GM12801 (cell line): Measurements from ENCODE around the gene PIR.

Experiments
- TF ChIP-seq, protein P1 (sequence below): IDR thresholded peaks from one replicate; pipeline ENCODE4 v1.5.1; 2011; ENCODE audit warnings: control low read depth; ENCODE audit not compliant: insufficient read length; ENCODE audit errors: extremely low read depth

PIR gene

DNA sequence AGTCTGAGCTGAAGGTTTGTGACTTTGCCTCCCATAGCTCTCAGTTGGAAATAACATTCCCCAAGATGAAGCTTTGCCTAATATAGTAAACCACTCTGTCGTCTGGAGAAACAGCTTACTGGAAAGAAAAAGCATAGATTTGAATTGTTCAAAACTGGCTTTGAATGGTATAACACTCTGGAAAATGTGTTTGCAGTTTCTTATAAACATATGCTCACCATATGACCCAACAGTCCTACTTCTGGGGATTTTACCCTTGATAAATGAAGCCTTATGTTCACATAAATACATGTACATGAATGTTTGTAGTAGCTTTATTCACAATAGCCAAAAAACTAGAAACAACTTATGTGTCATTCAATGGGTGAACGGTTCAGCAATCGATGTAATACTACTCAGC lies 119.2 kb downstream of the PIR start:
- TF ChIP-seq, protein P1, sequence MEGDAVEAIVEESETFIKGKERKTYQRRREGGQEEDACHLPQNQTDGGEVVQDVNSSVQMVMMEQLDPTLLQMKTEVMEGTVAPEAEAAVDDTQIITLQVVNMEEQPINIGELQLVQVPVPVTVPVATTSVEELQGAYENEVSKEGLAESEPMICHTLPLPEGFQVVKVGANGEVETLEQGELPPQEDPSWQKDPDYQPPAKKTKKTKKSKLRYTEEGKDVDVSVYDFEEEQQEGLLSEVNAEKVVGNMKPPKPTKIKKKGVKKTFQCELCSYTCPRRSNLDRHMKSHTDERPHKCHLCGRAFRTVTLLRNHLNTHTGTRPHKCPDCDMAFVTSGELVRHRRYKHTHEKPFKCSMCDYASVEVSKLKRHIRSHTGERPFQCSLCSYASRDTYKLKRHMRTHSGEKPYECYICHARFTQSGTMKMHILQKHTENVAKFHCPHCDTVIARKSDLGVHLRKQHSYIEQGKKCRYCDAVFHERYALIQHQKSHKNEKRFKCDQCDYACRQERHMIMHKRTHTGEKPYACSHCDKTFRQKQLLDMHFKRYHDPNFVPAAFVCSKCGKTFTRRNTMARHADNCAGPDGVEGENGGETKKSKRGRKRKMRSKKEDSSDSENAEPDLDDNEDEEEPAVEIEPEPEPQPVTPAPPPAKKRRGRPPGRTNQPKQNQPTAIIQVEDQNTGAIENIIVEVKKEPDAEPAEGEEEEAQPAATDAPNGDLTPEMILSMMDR = no peak

GRCh38 chrX:15366506-15367352 lies 126.4 kb downstream of the PIR start:
- TF ChIP-seq, protein P1 = no peak

DNA sequence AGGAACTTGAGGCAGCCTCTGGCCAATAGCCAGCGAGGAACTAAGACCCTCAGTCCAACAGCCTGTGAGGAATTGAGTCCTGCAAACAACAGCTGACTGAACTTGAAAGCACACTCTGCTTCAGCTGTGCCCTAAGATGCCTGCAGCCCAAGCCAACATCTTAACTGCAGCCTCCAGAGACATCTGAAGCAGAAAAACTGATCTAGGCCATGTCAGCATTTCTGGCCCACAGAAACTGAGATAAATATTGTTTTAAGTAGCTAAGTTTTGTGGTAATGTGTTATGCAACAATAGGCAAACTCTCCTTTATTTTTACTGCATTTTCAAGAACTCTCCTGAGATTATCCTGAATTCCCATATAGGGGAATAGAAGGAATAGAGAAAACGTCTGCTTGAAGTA lies 133.4 kb downstream of the PIR start:
- TF ChIP-seq, protein P1 = no peak

GRCh38 chrX:15358533-15358932 lies 134.6 kb downstream of the PIR start:
- TF ChIP-seq, protein P1 = no peak

GRCh38 chrX:15356444-15356843 lies 136.7 kb downstream of the PIR start:
- TF ChIP-seq, protein P1 = no peak

- TF ChIP-seq, protein P1 = no peak
These were observed 142.7 kb downstream of the PIR start for GRCh38 chrX:15350329-15350996.

- TF ChIP-seq, protein P1 = no peak
These were observed 144.1 kb downstream of the PIR start for GRCh38 chrX:15349046-15349445.
